IMR-90 (cell line): ENCODE results near the gene SIK3. TPM values are rescaled to one million over a fixed set of nuclear protein-coding genes. Genes with fewer than 3 reads are reported as not detected.

Experiments
- ATAC-seq: fragments of 200-7000 bp; cut with Tn5 transposase; 2 replicates; pipeline ENCODE4 v1.9.1; 2020; ENCODE audit warnings: low read depth, mild to moderate bottlenecking, moderate library complexity
- BruUV-seq: library from RNA; stranded (reverse); fragments of 400-500 nt; replicated peaks from 2 replicates; lab custom pipeline; 2021; lab: Mats Ljungman, UMichigan
- CTCF ChIA-PET: fragments of 300-600 bp; formaldehyde crosslinking; extraction: SDS; loops from one replicate; lab custom pipeline; 2021; ENCODE audit warnings: antibody characterized with exemption; lab: Yijun Ruan, JAX
- POLR2A ChIA-PET: fragments of 300-600 bp; sonication (Branson Sonifier 250); formaldehyde crosslinking; loops from one replicate; lab custom pipeline; 2022; ENCODE audit warnings: antibody characterized with exemption; ENCODE audit not compliant: unreplicated experiment; lab: Charles Lee
- DNase-seq: peaks from one replicate; pipeline ENCODE4 v3.0.0; 2013
- H2AFZ ChIP-seq: replicated peaks from 2 replicates; pipeline ENCODE3; 2013; ENCODE audit warnings: low read length, mild to moderate bottlenecking; ENCODE audit not compliant: poor library complexity
- H2AK5ac ChIP-seq: 2 replicates; pipeline ENCODE4 v1.6.1; 2013; ENCODE audit warnings: low read depth, low read length, inconsistent platforms
- H2AK9ac ChIP-seq: replicated peaks from 2 replicates; pipeline ENCODE3; 2013; ENCODE audit warnings: mild to moderate bottlenecking, low read depth, low read length, moderate library complexity; ENCODE audit not compliant: poor library complexity
- H2BK120ac ChIP-seq: 2 replicates; pipeline ENCODE4 v1.6.1; 2013; ENCODE audit warnings: low read depth, low read length, inconsistent platforms
- H2BK15ac ChIP-seq: 3 replicates; pipeline ENCODE4 v1.6.1; 2013; ENCODE audit warnings: low read depth, low read length, inconsistent platforms
- H2BK20ac ChIP-seq: 2 replicates; pipeline ENCODE4 v1.6.1; 2013; ENCODE audit warnings: low read depth, mild to moderate bottlenecking, inconsistent platforms, low read length, moderate library complexity
- H2BK5ac ChIP-seq: 2 replicates; pipeline ENCODE4 v1.6.1; 2013; ENCODE audit warnings: mild to moderate bottlenecking, low read depth, low read length, inconsistent platforms; ENCODE audit not compliant: poor library complexity, severe bottlenecking
- H3K14ac ChIP-seq: replicated peaks from 2 replicates; pipeline ENCODE4 v1.6.1; 2013; ENCODE audit warnings: low read depth, low read length, inconsistent platforms
- H3K18ac ChIP-seq: 2 replicates; pipeline ENCODE4 v1.6.1; 2013; ENCODE audit warnings: low read depth, low read length, control low read depth
- H3K23ac ChIP-seq: 2 replicates; pipeline ENCODE4 v1.6.1; 2013; ENCODE audit warnings: low read depth, low read length, inconsistent platforms
- H3K27ac ChIP-seq: 2 replicates; pipeline ENCODE4 v1.5.1; 2013; ENCODE audit warnings: mild to moderate bottlenecking, control low read depth, low read length; ENCODE audit not compliant: insufficient read depth
- H3K27me3 ChIP-seq: 2 replicates; pipeline ENCODE4 v1.6.1; 2013; ENCODE audit warnings: low read length; ENCODE audit not compliant: control insufficient read depth, insufficient read depth
- H3K36me3 ChIP-seq: 2 replicates; pipeline ENCODE4 v1.6.1; 2013; ENCODE audit warnings: low read length, mixed read lengths; ENCODE audit not compliant: control insufficient read depth, insufficient read depth
- H3K4ac ChIP-seq: 2 replicates; pipeline ENCODE4 v1.6.1; 2013; ENCODE audit warnings: low read depth, low read length, inconsistent platforms
- H3K4me1 ChIP-seq: 2 replicates; pipeline ENCODE4 v1.6.1; 2013; ENCODE audit warnings: low read length, mixed read lengths; ENCODE audit not compliant: control insufficient read depth, insufficient read depth
- H3K4me2 ChIP-seq: 2 replicates; pipeline ENCODE4 v1.6.1; 2013; ENCODE audit warnings: low read depth, mild to moderate bottlenecking, control low read depth, low read length, moderate library complexity
- H3K4me3 ChIP-seq: 2 replicates; pipeline ENCODE4 v1.5.1; 2013; ENCODE audit warnings: low read depth, mild to moderate bottlenecking, control low read depth, low read length, moderate library complexity; ENCODE audit not compliant: insufficient read depth
- H3K56ac ChIP-seq: 2 replicates; pipeline ENCODE4 v1.6.1; 2013; ENCODE audit warnings: low read length, inconsistent platforms; ENCODE audit not compliant: insufficient read depth; ENCODE audit errors: extremely low read depth
- H3K79me1 ChIP-seq, 2 experiments: 2 replicates each; pipeline ENCODE4 v1.6.1; 2013; ENCODE audit warnings: low read length in 2 of 2, inconsistent platforms in 1 of 2, low read depth in 1 of 2
- H3K9ac ChIP-seq: 2 replicates; pipeline ENCODE4 v1.6.1; 2013; ENCODE audit warnings: low read depth, low read length, control low read depth
- H3K9me1 ChIP-seq: 2 replicates; pipeline ENCODE4 v1.6.1; 2013; ENCODE audit warnings: low read length, inconsistent platforms; ENCODE audit not compliant: insufficient read depth
- H3K9me3 ChIP-seq: 2 replicates; pipeline ENCODE4 v1.6.1; 2013; ENCODE audit warnings: low read length; ENCODE audit not compliant: control insufficient read depth, insufficient read depth
- H4K20me1 ChIP-seq: 2 replicates; pipeline ENCODE4 v1.6.1; 2013; ENCODE audit warnings: low read length, inconsistent platforms; ENCODE audit not compliant: insufficient read depth
- H4K5ac ChIP-seq: 2 replicates; pipeline ENCODE4 v1.6.1; 2013; ENCODE audit warnings: mild to moderate bottlenecking, low read depth, low read length, control low read depth
- H4K8ac ChIP-seq, 2 experiments: 2 replicates each; pipeline ENCODE4 v1.6.1; 2013; ENCODE audit warnings: low read depth in 2 of 2, low read length in 2 of 2, control low read depth in 1 of 2, inconsistent platforms in 1 of 2
- H4K91ac ChIP-seq: 2 replicates; pipeline ENCODE4 v1.6.1; 2013; ENCODE audit warnings: low read depth, low read length, inconsistent platforms; ENCODE audit not compliant: insufficient read depth
- BHLHE40 ChIP-seq: fragments of 150-350 bp; IDR thresholded peaks from 2 replicates; pipeline ENCODE4 v1.6.1; 2016; ENCODE audit warnings: mild to moderate bottlenecking, low read depth, low read length
- CEBPB ChIP-seq: IDR thresholded peaks from 2 replicates; pipeline ENCODE4 v1.6.1; 2012; ENCODE audit warnings: low read depth, low read length, improper control_type of control experiment
- CHD1 ChIP-seq: IDR thresholded peaks from 2 replicates; pipeline ENCODE4 v1.6.1; 2012; ENCODE audit warnings: low read depth, low read length, improper control_type of control experiment
- ELK1 ChIP-seq: fragments of 150-350 bp; IDR thresholded peaks from 2 replicates; pipeline ENCODE4 v1.6.1; 2016; ENCODE audit warnings: low read depth, mild to moderate bottlenecking, low read length, moderate library complexity, borderline replicate concordance
- FOS ChIP-seq: fragments of 150-350 bp; IDR thresholded peaks from 2 replicates; pipeline ENCODE4 v1.6.1; 2016; ENCODE audit warnings: low read depth, low read length
- MAFK ChIP-seq: IDR thresholded peaks from 2 replicates; pipeline ENCODE4 v1.6.1; 2012; ENCODE audit warnings: low read depth, low read length, improper control_type of control experiment
- MAZ ChIP-seq: IDR thresholded peaks from 2 replicates; pipeline ENCODE4 v1.6.1; 2012; ENCODE audit warnings: low read depth, mild to moderate bottlenecking, low read length, improper control_type of control experiment, moderate library complexity, borderline replicate concordance
- MXI1 ChIP-seq: IDR thresholded peaks from 2 replicates; pipeline ENCODE4 v1.6.1; 2012; ENCODE audit warnings: low read depth, mild to moderate bottlenecking, low read length, moderate library complexity, borderline replicate concordance
- NFE2L2 ChIP-seq: fragments of 150-350 bp; IDR thresholded peaks from 2 replicates; pipeline ENCODE4 v1.6.1; 2016; ENCODE audit warnings: low read depth, mild to moderate bottlenecking, low read length
- POLR2A ChIP-seq: IDR thresholded peaks from 2 replicates; pipeline ENCODE4 v1.6.1; 2012; ENCODE audit warnings: mild to moderate bottlenecking, low read depth, low read length
- RAD21 ChIP-seq: IDR thresholded peaks from 2 replicates; pipeline ENCODE4 v1.6.1; 2012; ENCODE audit warnings: low read length, improper control_type of control experiment
- RCOR1 ChIP-seq: IDR thresholded peaks from 2 replicates; pipeline ENCODE4 v1.6.1; 2012; ENCODE audit warnings: mild to moderate bottlenecking, low read length, improper control_type of control experiment; ENCODE audit not compliant: insufficient replicate concordance
- RFX5 ChIP-seq: IDR thresholded peaks from 2 replicates; pipeline ENCODE4 v1.8.0; 2012; ENCODE audit warnings: low read depth, mild to moderate bottlenecking, low read length, moderate library complexity
- SMC3 ChIP-seq: fragments of 150-350 bp; IDR thresholded peaks from 2 replicates; pipeline ENCODE4 v1.6.1; 2016; ENCODE audit warnings: low read depth, mild to moderate bottlenecking, antibody characterized with exemption, low read length, moderate library complexity
- USF2 ChIP-seq: fragments of 150-350 bp; IDR thresholded peaks from 2 replicates; pipeline ENCODE4 v1.6.1; 2017; ENCODE audit warnings: mild to moderate bottlenecking, antibody characterized with exemption, low read length, low read depth
- WGBS, 2 experiments: methylation state at CpG; one replicate each; pipeline versions ENCODE4 v1.1.5 to v1.1.7; 2013; ENCODE audit warnings: missing lambda C conversion rate in 2 of 2; ENCODE audit not compliant: insufficient read length in 1 of 2; ENCODE audit errors: extremely low coverage in 2 of 2; 5-methylcytosine and 5-hydroxymethylcytosine counted together
- dilution Hi-C: fragments of 300-500 bp; cut with HindIII; formaldehyde crosslinking; loops from one replicate; pipeline ENCODE4 v1.14.3; 2018; ENCODE audit warnings: low sequenced_read_pairs; ENCODE audit not compliant: unreplicated experiment
- in situ Hi-C: fragments of 300-500 bp; cut with MboI; formaldehyde crosslinking; loops from 3 replicates; pipeline ENCODE4 v1.14.3; 2019; ENCODE audit warnings: low sequenced_read_pairs, inconsistent platforms, mixed read lengths
- intact Hi-C: fragments of 100-400 bp; cut with micrococcal nuclease; formaldehyde crosslinking; loops from 2 replicates; pipeline ENCODE4 v1.10.0; 2022
- polyA plus RNA-seq, 3 experiments: library from polyadenylated mRNA; depleted of rRNA; stranded (reverse); fragments of >200 nt; gene quantifications; 2 replicates each; pipeline ENCODE4 v1.2.3, GENCODE V29; 2012; ENCODE audit warnings: low replicate concordance in 1 of 3
- total RNA-seq: library from RNA; depleted of rRNA; stranded (reverse); fragments of >200 nt; gene quantifications from 2 replicates; pipeline ENCODE4 v1.2.3, GENCODE V29; 2012
- TF ChIP-seq, protein P1 (sequence below): conservative IDR thresholded peaks from 2 replicates; pipeline ENCODE4 v1.5.1; 2012; ENCODE audit warnings: mild to moderate bottlenecking, low read depth, low read length, improper control_type of control experiment

Gene SIK3
- total and polyA plus RNA-seq, 2 of the 4 experiments (the other 2 are of a cell fraction) = 8.2 to 9.1 TPM

DNA sequence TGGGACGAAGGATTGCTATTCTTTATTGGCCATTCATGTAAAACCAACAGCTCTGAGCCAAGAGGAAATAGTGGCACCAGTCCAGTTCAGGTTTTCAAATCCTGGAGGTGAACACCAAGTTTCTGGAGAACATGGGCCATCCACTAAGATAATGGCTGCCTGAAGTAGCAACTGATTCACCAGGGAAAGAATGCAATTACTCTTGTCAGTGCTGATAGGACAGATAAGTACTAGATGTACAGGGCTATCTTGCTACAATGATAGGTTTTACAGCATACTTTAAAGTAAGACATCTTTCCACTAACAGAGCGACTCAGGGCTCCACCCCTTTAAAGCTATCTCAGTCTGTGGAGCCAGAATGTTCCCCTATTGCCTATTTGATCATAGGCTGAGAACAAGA, 224.0 kb downstream of the SIK3 start:
- Histone ChIP-seq H3K9ac (no peak overlapping the region), H2BK20ac (no peak overlapping the region), H3K27me3 (no peaks in the 10 kb centered on the region), H3K9me1 (peaks cover 19% of the 10 kb centered on the region), H2BK120ac (no peak overlapping the region), H3K23ac (no peak overlapping the region), H2BK15ac (no peak overlapping the region), H3K4me2 (no peak overlapping the region), H3K36me3 (peaks cover 30% of the 10 kb centered on the region), H3K56ac (no peak overlapping the region), H2AK5ac (no peak overlapping the region), H4K8ac (no peak overlapping the region), H4K20me1 (no peaks in the 10 kb centered on the region), H2BK5ac (no peak overlapping the region), H3K9me3 (no peaks in the 10 kb centered on the region), H3K18ac (no peak overlapping the region), H3K4me3 (no peak overlapping the region), H4K91ac (no peak overlapping the region), H4K5ac (no peak overlapping the region), H2AFZ (no peak overlapping the region), H3K79me1 (peaks cover 3 to 13% of the 10 kb centered on the region in 2 experiments; a peak in 3 of 4 replicates), H3K27ac (no peak overlapping the region), H3K4me1 (peaks cover 2% of the 10 kb centered on the region; the same call in 1 of the 2 replicates), H3K4ac (peak overlapping the region; percentile 12; the same call in 1 of the 2 replicates), H2AK9ac (no peak overlapping the region), H3K14ac (no peak overlapping the region)
- intact Hi-C loops (loop anchor here (5.0 kb wide), 1 partner anchor 82 kb away; the partner anchor contains the start of gene APOA5), in situ Hi-C loops (loop anchor here (10.0 kb wide), 1 partner anchor 351 kb away; no protein-coding TSS in a partner anchor), dilution Hi-C loops (no loop called here)
- ChIA-PET CTCF (interaction anchor here (2.3 kb wide), 1 partner anchor 232 kb away, joined by 7 read pairs; no protein-coding TSS in a partner anchor), POLR2A (no interaction called here)
- WGBS, 2 experiments = 100% methylated on average over 1 of the region's 2 CpGs; no CpG with 5 or more reads in 1 of the 2 experiments
- DNase-seq (peak; percentile 43), ATAC-seq (peak; percentile 66)
- no TSS peak for BruUV-seq
- TF ChIP-seq FOS (no peak), SMC3 (no peak), USF2 (no peak), CHD1 (no peak), RFX5 (no peak), MAFK (no peak), NFE2L2 (no peak), MXI1 (no peak), RAD21 (no peak), CEBPB (no peak), ELK1 (no peak), BHLHE40 (no peak), MAZ (no peak), RCOR1 (no peak), POLR2A (no peak)
- TF ChIP-seq, protein P1, sequence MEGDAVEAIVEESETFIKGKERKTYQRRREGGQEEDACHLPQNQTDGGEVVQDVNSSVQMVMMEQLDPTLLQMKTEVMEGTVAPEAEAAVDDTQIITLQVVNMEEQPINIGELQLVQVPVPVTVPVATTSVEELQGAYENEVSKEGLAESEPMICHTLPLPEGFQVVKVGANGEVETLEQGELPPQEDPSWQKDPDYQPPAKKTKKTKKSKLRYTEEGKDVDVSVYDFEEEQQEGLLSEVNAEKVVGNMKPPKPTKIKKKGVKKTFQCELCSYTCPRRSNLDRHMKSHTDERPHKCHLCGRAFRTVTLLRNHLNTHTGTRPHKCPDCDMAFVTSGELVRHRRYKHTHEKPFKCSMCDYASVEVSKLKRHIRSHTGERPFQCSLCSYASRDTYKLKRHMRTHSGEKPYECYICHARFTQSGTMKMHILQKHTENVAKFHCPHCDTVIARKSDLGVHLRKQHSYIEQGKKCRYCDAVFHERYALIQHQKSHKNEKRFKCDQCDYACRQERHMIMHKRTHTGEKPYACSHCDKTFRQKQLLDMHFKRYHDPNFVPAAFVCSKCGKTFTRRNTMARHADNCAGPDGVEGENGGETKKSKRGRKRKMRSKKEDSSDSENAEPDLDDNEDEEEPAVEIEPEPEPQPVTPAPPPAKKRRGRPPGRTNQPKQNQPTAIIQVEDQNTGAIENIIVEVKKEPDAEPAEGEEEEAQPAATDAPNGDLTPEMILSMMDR = no peak
